ENCODE data around the gene REG4. TPM values are rescaled to one million over a fixed set of nuclear protein-coding genes. Genes with fewer than 3 reads are reported as not detected.
A peak's percentile ranks its signal among the peaks of the same experiment; 100 is the strongest.

Gene REG4
- total and polyA plus RNA-seq, 2 of the 13 experiments (the other 11 are each of a cell fraction or from before 2014, with no cell fraction given), result not detected

GRCh38 chr1:119774746-119775490 lies 36.3 kb downstream of the REG4 start (continued):
- 0 out of 2 replicates have a peak, but pooled peaks have one; percentile 17 for TF ChIP-seq PATZ1 (CRISPR knock-in tag; IDR thresholded peaks at IDR 0.05)
- no peak for TF ChIP-seq ZBTB25 (CRISPR knock-in tag; IDR thresholded peaks at IDR 0.05)
- TF ChIP-seq ZNF367 (CRISPR knock-in tag; IDR thresholded peaks at IDR 0.05; ENCODE audit: borderline replicate concordance), result no peak

DNA sequence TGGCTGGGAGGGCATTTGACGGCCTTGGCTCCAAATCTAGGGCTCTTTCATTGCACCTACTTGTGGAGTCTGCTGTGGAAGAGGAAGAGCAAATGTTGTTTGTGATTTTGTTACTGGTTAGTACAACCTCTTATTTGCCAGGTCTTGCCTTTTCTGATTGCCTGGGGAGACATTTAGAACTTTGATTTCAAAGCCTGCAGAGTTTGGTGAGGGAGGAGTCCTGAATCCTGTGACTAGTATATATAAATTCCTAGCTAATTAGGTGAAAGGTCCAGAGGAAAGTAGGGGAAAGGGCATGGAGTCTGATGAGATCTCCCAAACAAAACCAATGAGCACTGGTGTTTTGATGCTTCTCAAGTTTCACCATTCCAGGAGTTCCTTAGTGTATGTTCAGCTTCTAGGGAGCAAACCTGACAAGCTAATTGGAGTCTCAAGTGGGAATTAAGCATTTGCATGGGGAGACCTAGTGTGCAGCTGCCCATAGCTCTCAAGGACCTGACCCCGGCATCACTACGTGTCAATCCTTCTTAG lies 37.5 kb downstream of the REG4 start:
- no peak for ATAC-seq
- H3K4me2 ChIP-seq (ENCODE audit: low read depth, low read length), result peak overlapping the region; percentile 19; the same call in 1 of the 2 replicates
- peak; percentile 68 for TF ChIP-seq PPARG (CRISPR knock-in tag; conservative IDR thresholded peaks at IDR 0.05)
- TF ChIP-seq CCAR2 (optimal IDR thresholded peaks at IDR 0.05; ENCODE audit: low read depth, low read length), result no peak
- peak; percentile 57 for TF ChIP-seq RXRB (CRISPR knock-in tag; IDR thresholded peaks at IDR 0.05; ENCODE audit: borderline replicate concordance)
- BruUV-seq (replicated peaks), result no TSS peak
- ChIA-PET POLR2A (interaction anchor here (1.0 to 2.3 kb wide), 2 partner anchors 8 to 22 kb away, joined by 3 to 12 read pairs; no protein-coding TSS in a partner anchor), CTCF (ENCODE audit: low intra/inter-chr PET ratio, low total read pairs) (no interaction called here)
- H3K79me2 ChIP-seq (ENCODE audit: insufficient read depth, low read length), result no peaks in the 10 kb centered on the region
- no peak overlapping the region for H3K9ac ChIP-seq (ENCODE audit: insufficient read depth, low read depth, low read length)
- DNase-seq (ENCODE audit: low spot score), result no peak
- in situ Hi-C loops (cut with HindIII; ENCODE audit: extremely low pct_ligation_motif_present, low pct_unique_long_range_greater_than_20kb), result no loop called here
- intact Hi-C loops (cut with micrococcal nuclease; ENCODE audit: unreplicated experiment), result no loop called here
- no peaks in the 10 kb centered on the region for H3K9me3 ChIP-seq (ENCODE audit: low read length)
- no peak overlapping the region for H3K4me3 ChIP-seq (replicated peaks in 1 of 3; ENCODE audit: insufficient read depth in 1 of 3, low read depth in 2 of 3, low read length in 3 of 3)
- peak; percentile 21 for FAIRE-seq
- H3K36me3 ChIP-seq (replicated peaks in 1 of 2; ENCODE audit: control insufficient read depth in 1 of 2, insufficient read depth in 2 of 2, low read length in 2 of 2), result no peaks in the 10 kb centered on the region
- H3K4me1 ChIP-seq (ENCODE audit: insufficient read depth, low read length), result peaks cover 96% of the 10 kb centered on the region
- peak overlapping the region; percentile 21 for H3K27ac ChIP-seq (ENCODE audit: extremely low read length, insufficient read depth, low read length)
- H3K27me3 ChIP-seq (ENCODE audit: control insufficient read depth in 1 of 2, insufficient read depth in 2 of 2, low read length in 2 of 2), result no peaks in the 10 kb centered on the region
- H4K20me1 ChIP-seq (ENCODE audit: insufficient read depth, low read length), result no peaks in the 10 kb centered on the region
- no peak overlapping the region for H2AFZ ChIP-seq (ENCODE audit: low read length)
- WGBS (ENCODE audit: low lambda C conversion rate), result 27% methylated on average over 3 of the region's 3 CpGs

Measured in HepG2 (cell line).